Peyer's patch (tissue), 4 donors: ENCODE data around the gene ZNF317. TPM values are rescaled to one million over a fixed set of nuclear protein-coding genes. Genes with fewer than 3 reads are reported as not detected.

ENCODE experiments used
- DNase-seq, 3 donors: peaks; one replicate each; pipeline ENCODE4 v3.0.0-alpha.2; 2017 to 2019
- H3K27ac ChIP-seq, 4 donors: fragments of 200-600 bp; sonication (generic); one replicate each; pipeline ENCODE4 v1.5.1; 2016 to 2019
- H3K27me3 ChIP-seq, 2 donors: fragments of 200-600 bp; sonication (generic); one replicate each; pipeline ENCODE4 v1.5.1; 2019
- H3K36me3 ChIP-seq, 3 donors: fragments of 200-600 bp; sonication (generic); one replicate each; pipeline ENCODE4 v1.5.1; 2016 to 2019
- H3K4me1 ChIP-seq, 4 donors: fragments of 200-600 bp; sonication (generic); one replicate each; pipeline ENCODE4 v1.5.1; 2016 to 2019
- H3K4me3 ChIP-seq, 4 donors: fragments of 200-600 bp; sonication (generic); 1 replicate in 3 of 4; 2 replicates in 1 of 4; pipeline ENCODE4 v1.5.1; 2016 to 2019; ENCODE audit warnings: mild to moderate bottlenecking in 1 of 4
- H3K9me3 ChIP-seq, 4 donors: fragments of 200-600 bp; sonication (generic); one replicate each; pipeline ENCODE4 v1.5.1; 2016 to 2019; ENCODE audit warnings: mild to moderate bottlenecking in 1 of 4
- POLR2A ChIP-seq, 2 donors: fragments of 450-650 bp; IDR thresholded peaks; one replicate each; pipeline ENCODE4 v1.5.1; 2017; ENCODE audit warnings: antibody characterized with exemption in 2 of 2, mild to moderate bottlenecking in 2 of 2, moderate library complexity in 2 of 2
- total RNA-seq, 4 donors: library from RNA; depleted of rRNA; stranded (reverse); fragments of >200 nt; gene quantifications; one replicate each; pipeline ENCODE4 v1.1.0, GENCODE V29; 2016
- TF ChIP-seq, protein P1 (sequence below), 6 experiments: fragments of 450-650 bp in 4 of 6; fragments of 200-600 bp in 2 of 6; sonication (generic) in 1 of 6; IDR thresholded peaks; one replicate each; pipeline ENCODE4 v1.5.1; 2017 to 2019; ENCODE audit warnings: antibody characterized with exemption in 6 of 6, mild to moderate bottlenecking in 3 of 6, moderate library complexity in 1 of 6

Gene ZNF317
- 10 to 100 TPM; 19.8 to 37.1 (median 30.5) TPM for total RNA-seq

DNA sequence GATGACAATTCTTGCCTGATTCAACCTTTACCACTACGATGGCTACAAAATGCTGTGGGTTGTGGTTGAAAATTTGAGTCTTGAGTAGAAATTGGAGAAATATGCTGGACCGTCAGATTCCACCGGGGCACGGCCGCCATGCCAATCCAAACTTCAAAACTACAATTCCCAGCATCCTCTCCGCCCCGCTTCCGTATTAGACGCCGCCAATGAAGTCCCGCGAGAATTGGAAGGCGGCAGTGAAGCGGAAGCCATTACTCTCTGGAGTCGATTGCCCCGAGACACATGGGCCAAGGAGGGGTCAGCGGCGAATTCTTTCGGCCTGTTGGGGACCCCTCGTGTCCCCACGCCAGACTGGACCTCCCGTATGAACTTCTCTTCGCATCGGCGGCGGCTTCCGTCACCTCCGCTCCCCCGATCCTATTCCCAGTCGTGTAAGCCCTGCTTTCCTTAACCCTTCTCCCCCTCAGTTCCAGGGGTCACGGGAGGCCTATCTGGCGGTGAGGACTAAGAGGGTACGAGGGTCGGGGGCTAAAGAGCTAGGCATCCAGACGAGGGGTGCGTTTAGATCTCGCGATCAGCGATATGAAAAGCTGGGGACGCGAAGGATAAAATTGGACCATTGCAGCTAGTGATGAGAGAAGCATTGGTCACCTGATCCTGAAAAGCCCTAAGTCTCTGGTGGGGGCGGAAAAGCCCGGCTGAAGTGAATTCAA, at the start of gene ZNF317:
ZNF317 (plus strand) TSS at position 239 of the 716 bp plus-strand sequence. CDS start 15,620 bp downstream, outside the sequence.
- H3K9me3 ChIP-seq: peaks cover 0 to 15% (median 3%) of the 10 kb centered on the region in 4 donors
- TF ChIP-seq, protein P1, sequence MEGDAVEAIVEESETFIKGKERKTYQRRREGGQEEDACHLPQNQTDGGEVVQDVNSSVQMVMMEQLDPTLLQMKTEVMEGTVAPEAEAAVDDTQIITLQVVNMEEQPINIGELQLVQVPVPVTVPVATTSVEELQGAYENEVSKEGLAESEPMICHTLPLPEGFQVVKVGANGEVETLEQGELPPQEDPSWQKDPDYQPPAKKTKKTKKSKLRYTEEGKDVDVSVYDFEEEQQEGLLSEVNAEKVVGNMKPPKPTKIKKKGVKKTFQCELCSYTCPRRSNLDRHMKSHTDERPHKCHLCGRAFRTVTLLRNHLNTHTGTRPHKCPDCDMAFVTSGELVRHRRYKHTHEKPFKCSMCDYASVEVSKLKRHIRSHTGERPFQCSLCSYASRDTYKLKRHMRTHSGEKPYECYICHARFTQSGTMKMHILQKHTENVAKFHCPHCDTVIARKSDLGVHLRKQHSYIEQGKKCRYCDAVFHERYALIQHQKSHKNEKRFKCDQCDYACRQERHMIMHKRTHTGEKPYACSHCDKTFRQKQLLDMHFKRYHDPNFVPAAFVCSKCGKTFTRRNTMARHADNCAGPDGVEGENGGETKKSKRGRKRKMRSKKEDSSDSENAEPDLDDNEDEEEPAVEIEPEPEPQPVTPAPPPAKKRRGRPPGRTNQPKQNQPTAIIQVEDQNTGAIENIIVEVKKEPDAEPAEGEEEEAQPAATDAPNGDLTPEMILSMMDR (IDR thresholded peaks at IDR 0.05): no peak
- peak in 1 of 2 donors; percentile 52 for TF ChIP-seq POLR2A (IDR thresholded peaks at IDR 0.05)
- H3K27me3 ChIP-seq: no peaks in the 10 kb centered on the region
- no peaks in the 10 kb centered on the region for H3K36me3 ChIP-seq
- H3K27ac ChIP-seq: peak within 1 kb of the TSS; percentile 78 to 86 (median 84)
- peak within 1 kb of the TSS; percentile 50 to 93 (median 72) for H3K4me3 ChIP-seq
- H3K4me1 ChIP-seq: peaks cover 0 to 14% (median 3%) of the 10 kb centered on the region in 4 donors
- peak; percentile 89 to 98 (median 97) for DNase-seq

DNA sequence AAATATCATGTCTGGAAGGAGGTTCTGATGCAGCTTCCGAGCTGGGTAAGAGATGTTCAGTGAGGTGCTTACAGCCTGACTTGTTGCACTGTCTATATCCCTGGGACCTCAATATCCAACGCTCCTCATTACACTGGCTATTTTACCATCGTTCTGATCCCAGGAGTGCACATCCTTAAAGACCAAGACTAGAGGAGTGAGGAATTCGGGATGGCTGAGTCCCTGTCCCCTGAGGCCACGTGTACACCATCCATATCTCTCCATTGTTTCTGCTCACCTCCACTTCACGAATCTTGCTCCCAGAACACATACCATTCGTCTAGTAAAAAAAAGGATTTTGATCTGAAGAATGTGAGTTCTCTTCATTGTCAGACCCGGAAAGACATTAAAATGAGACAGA, 32.8 kb upstream of the ZNF317 start, which contains the start of gene OR7G2:
OR7G2 (minus strand) TSS at position 101 of the 400 bp plus-strand sequence. CDS start 4,232 bp downstream, outside the sequence.
- no peak for DNase-seq
- Histone ChIP-seq H3K36me3 (no peaks in the 10 kb centered on the region), H3K27me3 (no peaks in the 10 kb centered on the region), H3K4me1 (no peaks in the 10 kb centered on the region), H3K4me3 (no peak within 1 kb of the TSS), H3K27ac (no peak within 1 kb of the TSS), H3K9me3 (no peaks in the 10 kb centered on the region)
- no peak for TF ChIP-seq POLR2A (IDR thresholded peaks at IDR 0.05)
- TF ChIP-seq, protein P1 (IDR thresholded peaks at IDR 0.05): no peak

DNA sequence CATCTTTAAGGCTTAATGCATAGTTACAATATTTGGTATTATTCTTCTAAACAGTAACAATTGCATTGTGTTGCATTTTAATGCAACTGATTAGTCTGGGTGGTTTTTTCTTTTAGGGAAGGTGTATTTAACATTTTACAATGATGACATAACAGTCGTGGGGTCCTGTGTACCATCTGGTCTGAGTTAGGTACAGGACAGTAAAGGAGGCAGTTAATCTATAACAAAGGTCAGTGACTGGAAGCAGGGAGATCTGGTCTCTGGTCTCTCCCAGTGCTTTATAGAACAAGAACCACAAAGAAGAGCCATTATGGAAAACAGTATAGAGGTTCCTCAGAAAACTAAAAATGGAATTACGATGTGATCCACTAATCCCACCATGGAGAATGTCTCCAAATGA, 30.2 kb upstream of the ZNF317 start:
- Histone ChIP-seq H3K9me3 (no peaks in the 10 kb centered on the region), H3K27ac (no peak overlapping the region), H3K4me3 (no peak overlapping the region), H3K4me1 (no peaks in the 10 kb centered on the region), H3K27me3 (no peaks in the 10 kb centered on the region), H3K36me3 (no peaks in the 10 kb centered on the region)
- TF ChIP-seq, protein P1 (IDR thresholded peaks at IDR 0.05): no peak
- no peak for TF ChIP-seq POLR2A (IDR thresholded peaks at IDR 0.05)
- no peak for DNase-seq

DNA sequence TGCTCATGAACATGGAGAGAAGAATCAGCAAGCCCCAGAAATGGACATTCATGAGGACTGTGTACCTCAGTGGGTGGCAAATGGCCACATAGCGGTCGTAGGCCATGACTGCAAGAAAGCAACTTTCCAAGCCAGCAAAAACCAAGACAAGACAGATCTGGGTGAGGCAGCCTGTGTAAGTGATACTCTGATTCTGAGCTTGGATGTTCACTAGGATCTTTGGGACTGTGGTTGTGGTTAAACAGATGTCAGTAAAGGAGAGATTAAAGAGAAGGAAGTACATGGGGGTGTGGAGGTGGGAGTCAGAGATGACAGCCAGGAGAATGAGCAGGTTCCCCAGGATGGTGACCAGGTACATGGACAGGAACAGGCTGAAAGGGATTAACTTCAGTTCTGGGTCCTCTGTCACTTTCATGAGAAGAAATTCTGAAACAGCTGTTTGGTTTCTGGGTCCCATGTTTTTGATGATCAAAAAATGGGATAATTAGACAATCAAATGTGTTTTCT, 24.8 kb upstream of the ZNF317 start, which contains the start of gene OR7G1:
OR7G1 (minus strand) TSS at position 457 of the 507 bp plus-strand sequence; CDS start at position 457, 0 bp downstream.
- no peak for DNase-seq
- H3K4me3 ChIP-seq: no peak within 1 kb of the TSS
- no peaks in the 10 kb centered on the region for H3K4me1 ChIP-seq
- H3K9me3 ChIP-seq: no peaks in the 10 kb centered on the region
- H3K27me3 ChIP-seq: no peaks in the 10 kb centered on the region
- H3K27ac ChIP-seq: no peak within 1 kb of the TSS
- no peak for TF ChIP-seq POLR2A (IDR thresholded peaks at IDR 0.05)
- TF ChIP-seq, protein P1 (IDR thresholded peaks at IDR 0.05): no peak
- H3K36me3 ChIP-seq: no peaks in the 10 kb centered on the region

DNA sequence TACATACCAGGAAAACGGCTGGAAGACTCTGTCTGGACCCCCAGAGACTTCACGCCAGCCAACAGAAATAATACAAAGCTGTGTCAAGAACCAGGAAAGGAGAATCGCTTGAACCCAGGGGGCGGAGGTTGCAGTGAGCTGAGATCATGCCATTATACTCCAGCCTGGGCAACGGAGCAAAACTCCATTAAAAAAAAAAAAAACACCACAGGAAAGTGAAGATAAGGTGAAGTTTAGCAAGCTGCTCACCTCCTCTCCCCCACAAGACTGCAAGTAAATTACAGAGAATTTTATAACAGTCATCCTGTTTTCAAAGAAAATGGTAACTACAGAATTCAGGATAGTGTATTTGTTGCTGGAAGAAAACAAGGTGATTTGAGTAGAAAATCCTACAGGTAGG, 23.6 kb upstream of the ZNF317 start:
- H3K27me3 ChIP-seq: no peaks in the 10 kb centered on the region
- H3K9me3 ChIP-seq: no peaks in the 10 kb centered on the region
- H3K27ac ChIP-seq: no peak overlapping the region
- H3K4me3 ChIP-seq: no peak overlapping the region
- TF ChIP-seq POLR2A (IDR thresholded peaks at IDR 0.05): no peak
- TF ChIP-seq, protein P1 (IDR thresholded peaks at IDR 0.05): no peak
- H3K4me1 ChIP-seq: no peaks in the 10 kb centered on the region
- DNase-seq: no peak
- no peaks in the 10 kb centered on the region for H3K36me3 ChIP-seq
